Stimulated activated CD4-positive, alpha-beta T cell treated with anti-CD3 and anti-CD28 coated beads, Interleukin-15, amount 100 ng/mL, for 1 hour (primary cell): ENCODE data around the gene CGAS.
A peak's percentile ranks its signal among the peaks of the same experiment; 100 is the strongest.
"Not testable (repeated sequence)": the region's sequence is repeated elsewhere in the genome, so short reads cannot be mapped to it uniquely, and the experiment has no call there.

Experiments
- DNase-seq, 2 donors: peaks; one replicate each; pipeline ENCODE4 v3.0.0-alpha.2; 2020; ENCODE audit warnings: low read depth in 1 of 2, low spot score in 1 of 2

CGAS gene

DNA sequence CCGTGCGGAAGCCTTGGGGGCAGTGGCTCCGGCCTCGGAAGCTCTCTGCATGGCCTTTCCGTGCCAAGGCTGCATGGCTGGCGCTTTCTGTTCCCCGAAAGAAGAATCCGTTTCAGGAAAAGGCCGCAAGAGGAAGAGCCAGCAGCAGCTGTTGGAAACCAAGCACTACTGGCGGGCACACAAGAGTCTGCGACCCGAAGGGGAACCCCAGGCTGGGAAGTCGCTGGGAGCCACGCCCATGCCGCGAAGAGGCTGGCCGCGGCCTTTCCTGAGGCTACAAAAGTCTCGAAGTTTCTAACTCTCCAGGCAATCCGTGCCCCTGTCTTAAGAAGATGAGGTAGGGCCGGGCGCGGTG is at the start of gene CGAS:
Gene CGAS, minus strand, starts transcription at position 191 of the 355 bp plus-strand sequence. Its CDS starts 116 bp downstream, at position 75.
- DNase-seq, result peak; percentile 64

GRCh38 chr6:73497915-73498314 is 45.8 kb upstream of the CGAS start:
- no peak for DNase-seq

DNA sequence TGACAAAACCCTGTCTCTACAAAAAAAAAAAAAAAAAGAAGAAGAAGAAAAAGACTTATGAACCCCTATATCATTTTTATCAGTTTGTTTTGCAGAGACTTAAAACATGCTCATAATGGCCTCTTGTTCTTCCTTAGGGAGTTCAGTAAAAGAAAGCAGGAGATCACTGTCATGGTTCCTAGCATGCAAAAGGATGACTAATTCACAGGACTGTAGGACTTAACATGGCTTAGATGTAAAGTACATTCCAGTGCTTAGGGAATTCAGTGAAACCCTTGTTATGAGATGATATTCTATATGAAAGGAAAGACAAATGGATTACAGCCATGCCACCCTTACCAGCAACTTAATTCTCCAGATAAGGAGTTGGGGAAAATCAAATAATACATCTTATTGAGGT is 39.3 kb upstream of the CGAS start:
- no peak for DNase-seq

- DNase-seq, result no peak
These were observed 35.4 kb upstream of the CGAS start for GRCh38 chr6:73487473-73487872.

DNA sequence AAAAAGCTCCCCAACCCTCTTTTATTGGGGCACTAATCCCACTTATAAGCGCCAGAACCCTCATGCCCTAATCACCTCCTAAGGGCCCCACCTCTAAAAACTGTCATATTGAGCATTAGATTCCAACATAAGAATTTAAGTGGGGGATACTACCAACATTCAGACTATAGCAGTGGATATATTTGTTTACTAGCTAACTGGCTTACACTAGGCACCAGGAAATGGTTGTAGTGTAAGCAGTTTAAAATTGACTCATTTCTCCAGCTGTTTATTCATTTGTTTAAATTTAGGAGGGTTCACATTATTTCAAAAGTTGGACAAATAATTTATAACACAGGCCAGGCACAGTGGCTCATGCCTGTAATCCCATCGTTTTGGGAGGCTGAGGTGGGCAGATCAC is 32.3 kb upstream of the CGAS start:
- DNase-seq, result no peak

- no peak for DNase-seq
These were observed 29.9 kb upstream of the CGAS start for GRCh38 chr6:73481969-73482368.

GRCh38 chr6:73477407-73477806 is 25.3 kb upstream of the CGAS start:
- no peak for DNase-seq

GRCh38 chr6:73476723-73477122 is 24.6 kb upstream of the CGAS start:
- no peak for DNase-seq

DNA sequence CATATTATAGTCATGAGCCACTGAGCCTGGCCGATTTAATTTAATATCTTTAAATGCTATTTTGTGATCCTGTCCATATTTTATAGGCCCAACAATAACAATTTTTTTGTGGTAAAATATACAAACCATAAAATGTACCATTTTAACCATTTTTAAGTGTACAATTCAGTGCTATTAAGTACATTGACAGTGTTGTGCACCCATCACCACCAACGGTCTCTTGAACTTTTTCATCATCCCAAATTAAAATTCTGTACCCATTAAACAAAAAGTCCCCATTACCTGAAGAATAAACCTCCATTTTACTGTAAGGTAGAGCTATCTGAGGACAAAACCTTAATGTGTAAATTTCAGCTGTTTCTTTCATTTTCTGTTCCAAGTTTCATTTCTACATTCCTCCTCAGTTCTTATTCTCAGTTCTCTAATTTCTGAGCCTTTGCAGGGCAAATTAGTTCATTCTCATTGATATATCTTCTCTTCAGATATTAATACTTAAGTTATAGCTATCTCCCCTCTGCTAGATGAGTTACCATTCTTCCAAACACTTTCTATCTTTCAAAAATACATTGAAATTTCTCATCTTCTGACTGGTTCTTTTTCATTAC is 19.7 kb upstream of the CGAS start:
- DNase-seq, result no peak

GRCh38 chr6:73461537-73462350 is 9.6 kb upstream of the CGAS start, which contains the start of gene MTO1:
Gene MTO1, plus strand, starts transcription at chr6:73461737. Its CDS starts 118 bp downstream, at chr6:73461855.
- peak; percentile 58 to 64 for DNase-seq

GRCh38 chr6:73460056-73460455 is 8.0 kb upstream of the CGAS start:
- no peak for DNase-seq

GRCh38 chr6:73459474-73459873 is 7.4 kb upstream of the CGAS start:
- not testable (repeated sequence) for DNase-seq

DNA sequence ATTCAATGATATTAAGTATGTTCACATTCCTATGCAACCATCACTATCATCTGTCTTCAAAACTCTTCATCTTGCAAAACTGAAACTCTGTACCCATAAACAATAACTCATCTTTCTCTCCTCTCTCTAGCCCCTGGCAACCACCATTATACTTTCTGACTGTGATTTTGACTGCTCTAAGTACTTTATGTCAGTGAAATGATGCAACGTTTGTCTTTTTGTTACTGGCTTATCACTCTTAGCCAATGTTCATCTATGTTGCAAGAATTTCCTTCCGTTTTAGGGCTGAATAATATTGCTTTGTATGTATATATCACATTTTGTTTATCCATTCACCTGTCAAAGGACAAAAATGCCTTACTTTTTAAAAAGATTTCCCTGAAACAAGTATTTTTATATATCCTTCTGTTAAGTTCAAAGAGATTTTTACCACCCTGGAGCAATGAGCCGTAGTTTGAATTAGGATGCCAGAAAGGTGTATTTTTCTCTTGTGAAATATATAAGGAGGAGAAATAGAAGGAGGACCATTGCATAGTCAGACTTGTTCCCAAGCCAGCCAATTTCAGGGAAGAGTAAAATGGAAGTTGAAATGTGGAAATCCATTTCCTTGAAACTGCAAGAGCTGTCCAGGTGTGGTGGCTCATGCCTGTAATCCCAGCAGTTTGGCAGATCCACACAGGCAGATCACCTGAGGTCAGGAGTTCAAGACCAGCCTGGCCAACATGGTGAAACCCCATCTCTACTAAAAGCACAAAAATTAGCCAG is 4.0 kb upstream of the CGAS start:
- DNase-seq, result no peak

- peak; percentile 9 to 35 for DNase-seq
These were observed 632 bp downstream of the CGAS start for GRCh38 chr6:73451223-73452106.

DNA sequence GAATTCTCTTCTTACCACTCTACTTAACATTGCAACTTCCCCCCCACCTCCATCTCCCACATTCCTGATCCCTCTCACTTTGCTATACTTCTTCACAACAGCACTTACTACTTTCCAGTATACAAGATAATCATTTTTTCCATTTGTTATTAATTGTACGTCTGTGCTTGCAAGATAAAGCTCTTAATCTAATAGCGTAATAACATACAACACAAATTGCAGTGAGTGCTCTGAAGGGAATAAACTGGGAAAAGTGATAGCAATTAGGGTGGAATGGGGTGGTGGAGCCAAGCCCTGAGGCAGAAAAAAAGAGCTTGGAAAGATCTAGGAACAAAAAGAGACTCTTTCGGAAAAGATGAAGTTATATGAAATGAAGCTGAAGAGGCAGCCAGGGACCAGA is 8.5 kb downstream of the CGAS start:
- DNase-seq, result no peak

- no peak for DNase-seq
These were observed 16.9 kb downstream of the CGAS start for GRCh38 chr6:73435236-73435635.

GRCh38 chr6:73421534-73421933 is 30.6 kb downstream of the CGAS start:
- no peak for DNase-seq

DNA sequence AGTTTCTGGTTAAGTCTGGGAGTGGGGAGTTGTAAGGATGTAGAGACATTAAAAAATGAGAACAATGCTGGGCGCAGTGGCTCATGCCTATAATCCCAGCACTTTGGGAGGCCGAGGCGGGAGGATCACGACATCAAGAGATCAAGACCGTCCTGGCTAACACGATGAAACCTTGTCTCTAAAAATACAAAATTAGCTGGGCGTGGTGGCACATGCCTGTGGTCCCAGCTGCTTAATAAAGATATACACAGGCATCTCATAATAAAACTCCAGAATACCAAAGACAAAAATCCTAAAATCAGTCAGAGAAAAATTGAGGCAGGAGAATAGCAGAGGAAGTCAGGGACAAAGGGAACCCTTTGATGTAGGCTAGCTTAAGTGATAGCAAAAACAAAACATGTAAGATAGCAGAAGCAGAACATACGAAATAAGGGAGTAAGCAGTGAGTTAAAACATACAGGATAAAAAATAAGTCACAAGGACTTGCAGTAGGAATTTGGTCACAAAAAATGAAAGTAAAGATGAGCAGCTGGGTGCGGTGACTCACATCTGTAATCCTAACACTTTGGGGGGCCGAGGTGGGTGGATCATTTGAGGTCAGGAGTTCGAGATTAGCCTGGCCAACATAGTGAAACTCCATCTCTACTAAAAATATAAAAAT is 33.9 kb downstream of the CGAS start:
- DNase-seq, result no peak

- DNase-seq, result no peak
These were observed 39.0 kb downstream of the CGAS start for GRCh38 chr6:73413102-73413501.

DNA sequence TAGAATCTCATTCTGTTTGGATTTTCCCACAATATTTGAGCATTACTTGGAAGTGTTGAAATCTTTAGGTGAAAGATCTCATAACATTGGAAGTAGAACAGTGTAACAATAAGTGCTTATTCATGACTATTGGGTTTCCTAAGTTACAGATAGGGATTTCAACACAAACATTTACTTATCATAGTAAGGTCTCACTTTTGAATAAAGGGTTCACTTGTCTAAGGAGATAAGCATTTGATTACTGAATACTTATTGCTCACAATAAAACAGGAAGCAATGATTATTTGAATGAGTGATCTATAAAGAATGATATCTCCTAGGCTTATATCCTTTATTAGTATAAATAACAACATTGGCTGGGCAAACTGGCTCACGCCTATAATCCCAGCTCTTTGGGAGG is 42.7 kb downstream of the CGAS start:
- DNase-seq, result no peak
